Liver (tissue), 9 donors: ENCODE results near the gene MICAL3. TPM values are rescaled to one million over a fixed set of nuclear protein-coding genes. Genes with fewer than 3 reads are reported as not detected.

Experiments
- DNase-seq: peaks from one replicate; pipeline ENCODE4 v3.0.0-alpha.2; 2017; ENCODE audit warnings: low spot score
- H3K27ac ChIP-seq, 2 donors: one replicate each; pipeline ENCODE4 v1.7.0; 2013; ENCODE audit warnings: inconsistent platforms in 2 of 2, low read length in 2 of 2, control low read depth in 1 of 2, low read depth in 1 of 2, mild to moderate bottlenecking in 1 of 2
- H3K27me3 ChIP-seq, 4 donors: one replicate each; pipeline versions ENCODE4 v1.6.1 to v1.7.0; 2013; ENCODE audit warnings: low read length in 3 of 4, inconsistent platforms in 1 of 4, mild to moderate bottlenecking in 1 of 4, moderate library complexity in 1 of 4; ENCODE audit not compliant: control insufficient read depth in 4 of 4, insufficient read depth in 4 of 4
- H3K36me3 ChIP-seq, 4 donors: one replicate each; pipeline versions ENCODE4 v1.6.1 to v1.7.0; 2013; ENCODE audit warnings: low read length in 3 of 4, mild to moderate bottlenecking in 3 of 4, low read depth in 1 of 4, moderate library complexity in 1 of 4; ENCODE audit not compliant: control insufficient read depth in 4 of 4, insufficient read depth in 3 of 4
- H3K4me1 ChIP-seq, 4 donors: one replicate each; pipeline versions ENCODE4 v1.6.1 to v1.7.0; 2013; ENCODE audit warnings: low read length in 3 of 4, mild to moderate bottlenecking in 3 of 4, moderate library complexity in 1 of 4; ENCODE audit not compliant: control insufficient read depth in 4 of 4, insufficient read depth in 4 of 4
- H3K4me3 ChIP-seq, 3 donors: one replicate each; pipeline versions ENCODE4 v1.6.1 to v1.7.0; 2013; ENCODE audit warnings: low read length in 3 of 3, control low read depth in 1 of 3, low read depth in 1 of 3, mild to moderate bottlenecking in 1 of 3
- H3K9ac ChIP-seq, 2 donors: one replicate each; pipeline ENCODE4 v1.7.0; 2013; ENCODE audit warnings: low read length in 2 of 2, mild to moderate bottlenecking in 2 of 2, moderate library complexity in 2 of 2, control low read depth in 1 of 2, low read depth in 1 of 2
- H3K9me3 ChIP-seq, 4 donors: one replicate each; pipeline versions ENCODE4 v1.6.1 to v1.7.0; 2013; ENCODE audit warnings: low read length in 3 of 4; ENCODE audit not compliant: control insufficient read depth in 4 of 4
- ATF3 ChIP-seq: IDR thresholded peaks from 2 replicates; pipeline ENCODE4 v1.6.1; 2016; ENCODE audit warnings: antibody characterized with exemption
- EGR1 ChIP-seq, 2 donors: IDR thresholded peaks; 2 replicates each; pipeline ENCODE4 v1.6.1; 2016 to 2018; ENCODE audit warnings: antibody characterized with exemption in 2 of 2, low read depth in 2 of 2
- FOXA1 ChIP-seq: IDR thresholded peaks from 2 replicates; pipeline ENCODE4 v1.6.1; 2016; ENCODE audit warnings: antibody characterized with exemption
- FOXA2 ChIP-seq: IDR thresholded peaks from 2 replicates; pipeline ENCODE4 v1.6.1; 2016; ENCODE audit warnings: antibody characterized with exemption
- GABPA ChIP-seq, 2 donors: IDR thresholded peaks in 1 of 2; conservative IDR thresholded peaks in 1 of 2; 2 replicates each; pipeline ENCODE4 v1.6.1; 2016; ENCODE audit warnings: antibody characterized with exemption in 2 of 2, mild to moderate bottlenecking in 1 of 2, moderate library complexity in 1 of 2
- HNF4A ChIP-seq, 2 donors: conservative IDR thresholded peaks; 2 replicates each; pipeline ENCODE4 v1.6.1; 2016; ENCODE audit warnings: antibody characterized with exemption in 2 of 2, mild to moderate bottlenecking in 2 of 2
- HNF4G ChIP-seq: IDR thresholded peaks from 2 replicates; pipeline ENCODE4 v1.6.1; 2016; ENCODE audit warnings: antibody characterized with exemption
- JUND ChIP-seq, 2 donors: IDR thresholded peaks; 2 replicates each; pipeline ENCODE4 v1.6.1; 2016; ENCODE audit warnings: antibody characterized with exemption in 2 of 2
- MAX ChIP-seq: IDR thresholded peaks from 2 replicates; pipeline ENCODE4 v1.6.1; 2016; ENCODE audit warnings: antibody characterized with exemption
- NR2F2 ChIP-seq: IDR thresholded peaks from 2 replicates; pipeline ENCODE4 v1.6.1; 2016; ENCODE audit warnings: antibody characterized with exemption
- RAD21 ChIP-seq, 2 donors: IDR thresholded peaks; 2 replicates each; pipeline ENCODE4 v1.6.1; 2016; ENCODE audit warnings: antibody characterized with exemption in 2 of 2, mild to moderate bottlenecking in 2 of 2
- RXRA ChIP-seq, 2 donors: IDR thresholded peaks; 2 replicates each; pipeline ENCODE4 v1.6.1; 2017 to 2018; ENCODE audit warnings: antibody characterized with exemption in 2 of 2, mild to moderate bottlenecking in 1 of 2
- TAF1 ChIP-seq: conservative IDR thresholded peaks from 2 replicates; pipeline ENCODE4 v1.6.1; 2016; ENCODE audit warnings: antibody characterized with exemption, mild to moderate bottlenecking
- YY1 ChIP-seq: IDR thresholded peaks from 2 replicates; pipeline ENCODE4 v1.6.1; 2016; ENCODE audit warnings: antibody characterized with exemption, mild to moderate bottlenecking
- ZBTB33 ChIP-seq: IDR thresholded peaks from 2 replicates; pipeline ENCODE4 v1.6.1; 2016; ENCODE audit warnings: antibody characterized with exemption
- WGBS: extraction: QIAGEN DNeasy Blood & Tissue Kit; methylation state at CpG from one replicate; pipeline ENCODE4 v1.1.7; 2013; 5-methylcytosine and 5-hydroxymethylcytosine counted together
- polyA plus RNA-seq, 2 donors: library from polyadenylated mRNA; stranded (reverse) in 1 of 2; unstranded in 1 of 2; fragments of 200-250 nt in 1 of 2; fragments of >200 nt in 1 of 2; fragmentation: Nextera tagmentation in 1 of 2; extraction: Ambion mirVana in 1 of 2; gene quantifications; one replicate each; pipeline versions ENCODE4 v1.2.1 to v1.2.3, GENCODE V29; 2013 to 2015
- total RNA-seq, 2 donors: library from RNA; depleted of rRNA; stranded (reverse); fragments of >200 nt; gene quantifications; one replicate each; pipeline ENCODE4 v1.2.3, GENCODE V29; 2014
- TF ChIP-seq, protein P1 (sequence below): fragments of 150-350 bp; IDR thresholded peaks from 2 replicates; pipeline ENCODE4 v1.5.1; 2017; ENCODE audit warnings: improper control_type of control experiment, low read depth, low read length; ENCODE audit not compliant: missing input control
- TF ChIP-seq, protein P2 (sequence below): IDR thresholded peaks from 2 replicates; pipeline ENCODE4 v1.6.1; 2016; ENCODE audit warnings: antibody characterized with exemption, mild to moderate bottlenecking
- donor health status: healthy.
- donor health status: healthy.
- donor health status: healthy.
- donor health status: healthy.
- donor health status: healthy.

The MICAL3 gene
- total and polyA plus RNA-seq, 4 donors, result 6.4 to 38.4 (median 23.4) TPM

GRCh38 chr22:18063306-18063705, 38.9 kb upstream of the MICAL3 start:
- Histone ChIP-seq H3K4me1 (peaks cover 5 to 19% (median 10%) of the 10 kb centered on the region in 4 donors), H3K27ac (no peak overlapping the region), H3K27me3 (no peaks in the 10 kb centered on the region), H3K36me3 (no peaks in the 10 kb centered on the region), H3K4me3 (no peak overlapping the region), H3K9me3 (no peaks in the 10 kb centered on the region), H3K9ac (no peak overlapping the region)
- 95% methylated on average over 7 of the region's 7 CpGs for WGBS
- DNase-seq, result no peak
- TF ChIP-seq ZBTB33 (no peak), TAF1 (no peak), ATF3 (no peak), HNF4G (no peak), NR2F2 (no peak), YY1 (no peak), GABPA (IDR thresholded peaks at IDR 0.05 in 1 of 2, conservative IDR thresholded peaks at IDR 0.05 in 1 of 2) (no peak), FOXA2 (no peak), FOXA1 (no peak), JUND (IDR thresholded peaks at IDR 0.05) (no peak), MAX (no peak), RXRA (IDR thresholded peaks at IDR 0.05) (no peak)
- TF ChIP-seq, protein P1, sequence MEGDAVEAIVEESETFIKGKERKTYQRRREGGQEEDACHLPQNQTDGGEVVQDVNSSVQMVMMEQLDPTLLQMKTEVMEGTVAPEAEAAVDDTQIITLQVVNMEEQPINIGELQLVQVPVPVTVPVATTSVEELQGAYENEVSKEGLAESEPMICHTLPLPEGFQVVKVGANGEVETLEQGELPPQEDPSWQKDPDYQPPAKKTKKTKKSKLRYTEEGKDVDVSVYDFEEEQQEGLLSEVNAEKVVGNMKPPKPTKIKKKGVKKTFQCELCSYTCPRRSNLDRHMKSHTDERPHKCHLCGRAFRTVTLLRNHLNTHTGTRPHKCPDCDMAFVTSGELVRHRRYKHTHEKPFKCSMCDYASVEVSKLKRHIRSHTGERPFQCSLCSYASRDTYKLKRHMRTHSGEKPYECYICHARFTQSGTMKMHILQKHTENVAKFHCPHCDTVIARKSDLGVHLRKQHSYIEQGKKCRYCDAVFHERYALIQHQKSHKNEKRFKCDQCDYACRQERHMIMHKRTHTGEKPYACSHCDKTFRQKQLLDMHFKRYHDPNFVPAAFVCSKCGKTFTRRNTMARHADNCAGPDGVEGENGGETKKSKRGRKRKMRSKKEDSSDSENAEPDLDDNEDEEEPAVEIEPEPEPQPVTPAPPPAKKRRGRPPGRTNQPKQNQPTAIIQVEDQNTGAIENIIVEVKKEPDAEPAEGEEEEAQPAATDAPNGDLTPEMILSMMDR, result no peak
- TF ChIP-seq, protein P2, sequence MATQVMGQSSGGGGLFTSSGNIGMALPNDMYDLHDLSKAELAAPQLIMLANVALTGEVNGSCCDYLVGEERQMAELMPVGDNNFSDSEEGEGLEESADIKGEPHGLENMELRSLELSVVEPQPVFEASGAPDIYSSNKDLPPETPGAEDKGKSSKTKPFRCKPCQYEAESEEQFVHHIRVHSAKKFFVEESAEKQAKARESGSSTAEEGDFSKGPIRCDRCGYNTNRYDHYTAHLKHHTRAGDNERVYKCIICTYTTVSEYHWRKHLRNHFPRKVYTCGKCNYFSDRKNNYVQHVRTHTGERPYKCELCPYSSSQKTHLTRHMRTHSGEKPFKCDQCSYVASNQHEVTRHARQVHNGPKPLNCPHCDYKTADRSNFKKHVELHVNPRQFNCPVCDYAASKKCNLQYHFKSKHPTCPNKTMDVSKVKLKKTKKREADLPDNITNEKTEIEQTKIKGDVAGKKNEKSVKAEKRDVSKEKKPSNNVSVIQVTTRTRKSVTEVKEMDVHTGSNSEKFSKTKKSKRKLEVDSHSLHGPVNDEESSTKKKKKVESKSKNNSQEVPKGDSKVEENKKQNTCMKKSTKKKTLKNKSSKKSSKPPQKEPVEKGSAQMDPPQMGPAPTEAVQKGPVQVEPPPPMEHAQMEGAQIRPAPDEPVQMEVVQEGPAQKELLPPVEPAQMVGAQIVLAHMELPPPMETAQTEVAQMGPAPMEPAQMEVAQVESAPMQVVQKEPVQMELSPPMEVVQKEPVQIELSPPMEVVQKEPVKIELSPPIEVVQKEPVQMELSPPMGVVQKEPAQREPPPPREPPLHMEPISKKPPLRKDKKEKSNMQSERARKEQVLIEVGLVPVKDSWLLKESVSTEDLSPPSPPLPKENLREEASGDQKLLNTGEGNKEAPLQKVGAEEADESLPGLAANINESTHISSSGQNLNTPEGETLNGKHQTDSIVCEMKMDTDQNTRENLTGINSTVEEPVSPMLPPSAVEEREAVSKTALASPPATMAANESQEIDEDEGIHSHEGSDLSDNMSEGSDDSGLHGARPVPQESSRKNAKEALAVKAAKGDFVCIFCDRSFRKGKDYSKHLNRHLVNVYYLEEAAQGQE, result no peak

GRCh38 chr22:18062421-18062820, 38.1 kb upstream of the MICAL3 start:
- no peaks in the 10 kb centered on the region for H3K9me3 ChIP-seq
- peaks cover 5 to 19% (median 10%) of the 10 kb centered on the region in 4 donors for H3K4me1 ChIP-seq
- no peak overlapping the region for H3K4me3 ChIP-seq
- no peaks in the 10 kb centered on the region for H3K27me3 ChIP-seq
- H3K36me3 ChIP-seq, result no peaks in the 10 kb centered on the region
- H3K9ac ChIP-seq, result no peak overlapping the region
- DNase-seq, result no peak
- H3K27ac ChIP-seq, result no peak overlapping the region
- WGBS, result 95% methylated on average over 3 of the region's 3 CpGs
- TF ChIP-seq MAX (no peak), HNF4G (no peak), EGR1 (IDR thresholded peaks at IDR 0.05; ENCODE audit: low read depth in 2 of 2) (no peak), RAD21 (IDR thresholded peaks at IDR 0.05) (no peak), RXRA (IDR thresholded peaks at IDR 0.05) (no peak), GABPA (IDR thresholded peaks at IDR 0.05 in 1 of 2, conservative IDR thresholded peaks at IDR 0.05 in 1 of 2) (no peak), JUND (IDR thresholded peaks at IDR 0.05) (no peak), HNF4A (conservative IDR thresholded peaks at IDR 0.05) (no peak), ATF3 (no peak), NR2F2 (no peak), FOXA2 (no peak), FOXA1 (no peak)
- TF ChIP-seq, protein P1, result no peak
- TF ChIP-seq, protein P2, result no peak
